HG02588 (cell line): ENCODE results near the gene RNF224.

Experiments
- ATAC-seq: cut with Tn5 transposase; IDR thresholded peaks from one replicate; pipeline ENCODE4 v1.9.1; 2021; ENCODE audit warnings: mild to moderate bottlenecking, moderate library complexity; ENCODE audit not compliant: unreplicated experiment

The RNF224 gene

GRCh38 chr9:137191691-137192447 is 35.4 kb upstream of the RNF224 start:
- no peak for ATAC-seq

DNA sequence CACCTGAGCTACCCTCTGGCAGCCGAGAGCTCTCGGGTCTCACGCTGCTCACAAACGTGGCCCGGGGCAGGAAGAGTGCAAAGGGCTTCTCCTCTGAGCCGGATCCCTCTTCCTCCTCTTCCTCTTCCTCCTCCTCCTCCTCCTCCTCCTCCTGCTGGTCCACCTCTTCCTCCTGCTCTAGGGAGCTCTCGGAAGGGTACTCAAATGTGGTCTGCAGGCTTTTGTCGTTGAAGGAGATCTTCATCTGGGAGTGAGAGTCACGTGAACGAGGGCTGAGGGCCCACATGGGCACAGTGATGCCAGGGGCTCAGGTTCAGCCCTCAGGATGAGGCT is 34.9 kb upstream of the RNF224 start:
- ATAC-seq, result no peak

DNA sequence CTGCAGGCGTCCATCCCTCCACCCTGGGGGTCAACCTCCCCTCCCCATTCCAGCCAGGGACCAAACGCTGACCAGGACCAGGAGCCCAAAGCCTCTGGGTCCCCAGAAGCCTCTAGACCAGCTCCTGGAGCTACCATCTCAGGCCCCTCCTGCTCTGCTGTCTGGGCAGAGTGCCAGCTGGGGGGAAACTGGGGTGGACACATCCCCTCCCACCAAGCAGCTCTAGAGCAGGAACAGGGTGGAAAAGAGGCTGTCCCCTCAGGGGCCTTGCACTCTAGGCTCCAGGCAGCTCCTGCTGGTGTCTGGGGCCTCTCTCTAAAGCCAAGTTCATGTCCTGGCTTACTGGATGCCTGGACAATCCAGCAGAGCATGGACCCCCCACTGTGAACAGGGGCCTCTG is 34.4 kb upstream of the RNF224 start:
- ATAC-seq, result no peak

DNA sequence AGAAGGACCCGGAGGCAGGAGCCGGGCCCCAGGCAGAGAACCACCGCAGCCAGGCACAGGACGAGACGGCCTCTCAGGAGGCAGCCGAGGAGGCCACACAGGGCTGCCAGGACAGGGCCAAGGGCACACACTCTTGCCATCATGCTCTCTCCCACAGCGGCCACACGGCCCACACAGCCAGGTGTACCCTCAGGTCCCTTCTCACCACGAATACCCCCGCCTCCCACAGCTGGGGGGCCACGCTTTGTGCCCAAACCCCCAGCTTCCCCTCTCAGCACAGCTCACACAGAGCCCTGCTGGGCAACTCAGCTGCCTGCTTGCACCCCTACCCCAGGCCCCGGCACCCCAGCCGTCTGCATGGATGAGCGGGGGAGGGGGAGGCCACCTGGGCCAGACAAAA is 33.5 kb upstream of the RNF224 start:
- no peak for ATAC-seq

GRCh38 chr9:137194388-137194787 is 32.9 kb upstream of the RNF224 start:
- no peak for ATAC-seq

GRCh38 chr9:137194909-137195308 is 32.4 kb upstream of the RNF224 start:
- ATAC-seq, result no peak

- no peak for ATAC-seq
These were observed 31.6 kb upstream of the RNF224 start for GRCh38 chr9:137195525-137196220.

DNA sequence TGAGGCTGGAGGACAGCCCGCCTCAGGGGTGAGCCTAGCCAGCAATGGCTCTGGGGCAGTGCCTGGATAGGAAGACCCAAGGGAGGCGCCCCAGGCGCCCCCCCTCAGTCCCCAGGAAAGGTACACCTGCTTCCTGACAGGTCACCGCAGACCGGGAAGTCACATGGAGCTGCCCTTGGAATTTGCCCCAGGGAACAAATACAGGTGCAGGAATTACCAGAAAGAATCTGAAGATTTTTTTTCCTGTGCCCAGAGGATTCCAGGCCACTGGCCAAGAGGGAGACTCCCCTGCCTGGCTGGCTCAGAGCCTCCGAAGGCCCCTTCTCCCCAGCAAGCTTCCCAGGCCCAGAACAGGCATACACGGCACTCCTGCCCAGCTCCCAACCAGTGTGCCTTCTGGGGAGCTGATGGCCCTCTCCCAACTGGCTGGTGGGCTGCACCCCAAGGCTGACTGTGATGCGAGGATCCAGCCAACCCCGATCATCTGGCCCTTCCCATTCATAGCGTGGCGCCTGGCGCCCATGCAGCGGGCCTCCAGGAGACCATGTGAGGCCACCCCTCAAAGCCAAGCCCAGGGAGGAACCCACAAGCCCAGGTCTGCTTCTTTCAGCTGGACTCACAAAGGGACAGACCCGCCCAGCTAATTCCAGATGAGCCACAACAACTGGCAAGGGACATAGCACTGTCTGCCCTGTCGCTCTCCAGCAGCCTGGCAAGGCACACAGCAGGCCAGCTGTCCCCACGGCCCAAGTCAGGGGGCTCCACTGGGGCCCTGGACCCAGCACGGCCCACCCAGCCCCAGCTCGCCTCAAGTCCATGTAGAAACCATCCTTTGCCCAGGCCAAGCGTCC is 29.0 kb upstream of the RNF224 start:
- ATAC-seq, result no peak

- ATAC-seq, result no peak
These were observed 28.4 kb upstream of the RNF224 start for GRCh38 chr9:137198902-137199283.

GRCh38 chr9:137199411-137200121 is 27.7 kb upstream of the RNF224 start:
- no peak for ATAC-seq

GRCh38 chr9:137200311-137201204 is 26.7 kb upstream of the RNF224 start, which contains the start of gene TPRN:
TSS of gene TPRN (minus strand) at chr9:137200741. CDS start at chr9:137200711, 30 bp downstream.
- ATAC-seq, result peak; percentile 75

GRCh38 chr9:137201205-137201868 is 26.0 kb upstream of the RNF224 start:
- no peak for ATAC-seq

- no peak for ATAC-seq
These were observed 24.3 kb upstream of the RNF224 start for GRCh38 chr9:137202966-137203365.

GRCh38 chr9:137204731-137205125 is 22.6 kb upstream of the RNF224 start:
- ATAC-seq, result no peak

GRCh38 chr9:137205126-137206069 is 21.9 kb upstream of the RNF224 start, which contains the start of the genes NDOR1 and TMEM203:
TSS of gene NDOR1 (plus strand) at chr9:137205700. CDS start at chr9:137205778, 78 bp downstream.
TSS of gene TMEM203 (minus strand) at chr9:137205648. CDS start at chr9:137205414, 234 bp downstream.
- ATAC-seq, result peak; percentile 52

DNA sequence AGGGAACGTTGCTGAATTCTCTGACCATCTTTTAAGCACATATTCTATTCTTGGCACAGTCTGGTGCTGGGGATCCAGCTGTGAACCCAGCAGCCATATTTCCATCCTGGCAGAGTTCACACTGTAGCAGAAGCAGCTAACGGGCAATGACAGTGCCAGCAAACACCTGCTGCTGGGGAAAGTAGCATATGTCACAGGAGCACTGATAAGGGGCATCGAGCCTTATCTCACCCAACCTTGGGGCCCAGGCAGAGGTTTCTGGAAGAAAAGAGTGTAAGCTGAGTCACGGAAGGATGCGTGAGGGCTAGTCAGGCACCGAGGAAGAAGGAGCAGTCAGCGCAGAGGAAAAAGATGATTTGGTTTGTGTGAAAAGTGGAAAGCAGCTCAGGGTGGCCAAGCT is 20.7 kb upstream of the RNF224 start:
- ATAC-seq, result no peak

- ATAC-seq, result no peak
These were observed 15.8 kb upstream of the RNF224 start for GRCh38 chr9:137211532-137211931.

DNA sequence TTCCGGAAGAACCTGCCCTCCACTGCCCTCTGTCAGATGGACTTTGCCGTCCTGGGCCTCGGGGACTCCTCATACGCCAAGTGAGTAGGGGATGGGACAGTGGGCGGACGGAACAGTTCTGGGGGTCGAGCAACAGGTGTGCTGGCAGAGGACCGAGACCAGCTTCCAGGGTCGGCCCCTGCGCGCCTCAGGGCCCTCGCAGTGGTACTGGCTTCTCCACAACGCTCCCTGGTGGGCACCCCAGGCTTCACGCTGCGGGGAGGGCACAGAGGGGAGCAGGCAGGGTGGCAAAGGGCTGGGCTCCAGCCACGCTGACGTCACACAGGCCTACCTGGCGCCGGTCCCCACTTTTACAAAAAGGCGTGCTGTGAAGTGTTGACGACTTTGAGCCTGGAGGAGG is 14.8 kb upstream of the RNF224 start:
- no peak for ATAC-seq
